ENCODE data around the gene LY86. TPM values are rescaled to one million over a fixed set of nuclear protein-coding genes. Genes with fewer than 3 reads are reported as not detected.

Gene LY86
- polyA plus RNA-seq, 1 of the 3 experiments (the other 2 are of a cell fraction) = not detected

DNA sequence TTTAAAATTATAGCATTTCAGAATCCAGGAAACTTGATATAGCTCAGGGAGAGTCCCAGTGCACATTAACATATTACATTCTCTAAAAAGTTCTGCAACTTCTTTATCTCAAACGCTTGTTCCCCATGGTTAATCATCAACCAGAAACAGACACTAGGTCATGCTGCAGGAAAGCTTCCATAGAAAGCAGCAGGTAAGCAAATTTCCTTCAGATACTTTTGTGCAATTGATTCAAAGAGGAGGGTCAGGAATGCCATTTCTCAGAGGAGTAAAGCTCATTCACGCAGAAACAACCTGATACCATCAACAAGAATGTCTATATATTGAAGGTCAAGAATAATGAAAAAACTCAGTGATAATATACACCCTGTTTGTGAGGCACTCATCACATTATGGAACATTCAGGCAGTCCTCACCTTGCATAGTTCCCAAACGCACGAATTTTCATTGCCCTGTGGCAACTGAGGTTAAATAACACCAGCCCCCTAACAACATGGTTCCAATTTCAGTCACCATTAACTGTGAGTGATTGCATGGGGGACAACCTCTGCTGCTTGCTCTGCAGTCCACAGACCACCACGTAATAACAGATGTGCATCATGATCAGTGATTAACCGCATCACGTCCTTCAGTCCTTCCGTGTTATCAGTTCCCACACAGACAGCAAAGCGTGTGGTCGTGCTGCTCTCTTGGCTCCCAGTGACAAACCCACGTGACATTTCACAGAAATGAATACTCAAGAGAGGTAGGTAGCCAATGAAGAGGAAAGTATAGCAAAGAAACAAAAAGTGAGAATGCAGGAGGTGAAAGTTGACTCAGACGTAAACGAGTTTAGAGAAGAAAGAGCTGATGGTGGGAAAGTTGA lies 95.7 kb downstream of the LY86 start:
- H3K27ac ChIP-seq (ENCODE audit: low read depth in 2 of 2, low read length in 1 of 2) = no peak overlapping the region
- no peaks in the 10 kb centered on the region for H3K36me3 ChIP-seq (replicated peaks in 1 of 2; ENCODE audit: control insufficient read depth in 1 of 2, insufficient read depth in 2 of 2, low read length in 1 of 2)
- 21% methylated on average over 13 of the region's 13 CpGs for WGBS (ENCODE audit: low lambda C conversion rate)
- H3K79me2 ChIP-seq (ENCODE audit: insufficient read depth) = no peaks in the 10 kb centered on the region
- H4K20me1 ChIP-seq (ENCODE audit: insufficient read depth) = no peaks in the 10 kb centered on the region
- H3K4me2 ChIP-seq = no peak overlapping the region
- DNase-seq = no peak
- no peak overlapping the region for H2AFZ ChIP-seq (ENCODE audit: low read depth)
- no peaks in the 10 kb centered on the region; a peak in 2 of 4 replicates for H3K4me1 ChIP-seq (ENCODE audit: control insufficient read depth in 1 of 2, insufficient read depth in 2 of 2, low read depth in 1 of 2, low read length in 1 of 2)
- no peaks in the 10 kb centered on the region for H3K27me3 ChIP-seq (ENCODE audit: insufficient read depth)
- TF ChIP-seq SMC3 (IDR thresholded peaks at IDR 0.05; ENCODE audit: low read depth, low read length) = no peak
- no peak for TF ChIP-seq TCF12 (IDR thresholded peaks at IDR 0.05)
- no peak for TF ChIP-seq MEF2A (IDR thresholded peaks at IDR 0.05; ENCODE audit: borderline replicate concordance, low read depth)
- H3K9me2 ChIP-seq = no peaks in the 10 kb centered on the region
- ChIA-PET POLR2A (no interaction called here), CTCF (no interaction called here)
- no peaks in the 10 kb centered on the region for H3K9me3 ChIP-seq
- H3K9ac ChIP-seq = no peak overlapping the region
- H3K4me3 ChIP-seq (ENCODE audit: low read depth in 2 of 2, low read length in 1 of 2) = no peak overlapping the region
- no peaks in the 10 kb centered on the region for H3F3A ChIP-seq (replicated peaks; ENCODE audit: insufficient read depth)

- Histone ChIP-seq H3F3A (replicated peaks; ENCODE audit: insufficient read depth) (no peaks in the 10 kb centered on the region), H3K9ac (no peak overlapping the region), H3K9me3 (no peaks in the 10 kb centered on the region), H3K9me2 (no peaks in the 10 kb centered on the region), H4K20me1 (ENCODE audit: insufficient read depth) (no peaks in the 10 kb centered on the region), H3K27me3 (ENCODE audit: insufficient read depth) (no peaks in the 10 kb centered on the region), H3K36me3 (replicated peaks in 1 of 2; ENCODE audit: control insufficient read depth in 1 of 2, insufficient read depth in 2 of 2, low read length in 1 of 2) (no peaks in the 10 kb centered on the region), H3K27ac (ENCODE audit: low read depth in 2 of 2, low read length in 1 of 2) (no peak overlapping the region), H3K4me2 (no peak overlapping the region), H3K79me2 (ENCODE audit: insufficient read depth) (no peaks in the 10 kb centered on the region), H2AFZ (ENCODE audit: low read depth) (no peak overlapping the region), H3K4me1 (ENCODE audit: control insufficient read depth in 1 of 2, insufficient read depth in 2 of 2, low read depth in 1 of 2, low read length in 1 of 2) (no peaks in the 10 kb centered on the region; a peak in 2 of 4 replicates), H3K4me3 (ENCODE audit: low read depth in 2 of 2, low read length in 1 of 2) (no peak overlapping the region)
- ChIA-PET CTCF (interaction anchor here (0.6 to 2.2 kb wide), 3 partner anchors 8 to 911 kb away, joined by 3 to 8 read pairs (median 6); no protein-coding TSS in a partner anchor), POLR2A (no interaction called here)
- TF ChIP-seq MXI1 (IDR thresholded peaks at IDR 0.05; ENCODE audit: low read depth, low read length) (no peak), FOXM1 (IDR thresholded peaks at IDR 0.05; ENCODE audit: low read depth) (no peak), ZBTB33 (IDR thresholded peaks at IDR 0.05; ENCODE audit: borderline replicate concordance, low read depth) (no peak), MAX (IDR thresholded peaks at IDR 0.05; ENCODE audit: low read depth) (no peak), POLR2AphosphoS5 (IDR thresholded peaks at IDR 0.05; ENCODE audit: low read depth, low read length) (no peak), SMC3 (IDR thresholded peaks at IDR 0.05; ENCODE audit: low read depth, low read length) (no peak), USF1 (IDR thresholded peaks at IDR 0.05; ENCODE audit: borderline replicate concordance, low read depth) (no peak), RXRA (IDR thresholded peaks at IDR 0.05; ENCODE audit: borderline replicate concordance, low read depth) (no peak), TCF12 (IDR thresholded peaks at IDR 0.05) (no peak), RCOR1 (IDR thresholded peaks at IDR 0.05; ENCODE audit: low read length) (no peak), FOSL2 (IDR thresholded peaks at IDR 0.05; ENCODE audit: borderline replicate concordance, low read depth) (no peak), MEF2A (IDR thresholded peaks at IDR 0.05; ENCODE audit: borderline replicate concordance, low read depth) (no peak)
- TF ChIP-seq, protein P1, sequence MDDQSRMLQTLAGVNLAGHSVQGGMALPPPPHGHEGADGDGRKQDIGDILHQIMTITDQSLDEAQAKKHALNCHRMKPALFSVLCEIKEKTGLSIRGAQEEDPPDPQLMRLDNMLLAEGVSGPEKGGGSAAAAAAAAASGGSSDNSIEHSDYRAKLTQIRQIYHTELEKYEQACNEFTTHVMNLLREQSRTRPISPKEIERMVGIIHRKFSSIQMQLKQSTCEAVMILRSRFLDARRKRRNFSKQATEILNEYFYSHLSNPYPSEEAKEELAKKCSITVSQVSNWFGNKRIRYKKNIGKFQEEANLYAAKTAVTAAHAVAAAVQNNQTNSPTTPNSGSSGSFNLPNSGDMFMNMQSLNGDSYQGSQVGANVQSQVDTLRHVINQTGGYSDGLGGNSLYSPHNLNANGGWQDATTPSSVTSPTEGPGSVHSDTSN (IDR thresholded peaks at IDR 0.05) = no peak
- TF ChIP-seq, protein P2, sequence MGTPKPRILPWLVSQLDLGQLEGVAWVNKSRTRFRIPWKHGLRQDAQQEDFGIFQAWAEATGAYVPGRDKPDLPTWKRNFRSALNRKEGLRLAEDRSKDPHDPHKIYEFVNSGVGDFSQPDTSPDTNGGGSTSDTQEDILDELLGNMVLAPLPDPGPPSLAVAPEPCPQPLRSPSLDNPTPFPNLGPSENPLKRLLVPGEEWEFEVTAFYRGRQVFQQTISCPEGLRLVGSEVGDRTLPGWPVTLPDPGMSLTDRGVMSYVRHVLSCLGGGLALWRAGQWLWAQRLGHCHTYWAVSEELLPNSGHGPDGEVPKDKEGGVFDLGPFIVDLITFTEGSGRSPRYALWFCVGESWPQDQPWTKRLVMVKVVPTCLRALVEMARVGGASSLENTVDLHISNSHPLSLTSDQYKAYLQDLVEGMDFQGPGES (IDR thresholded peaks at IDR 0.05; ENCODE audit: low read depth, low read length) = no peak
- 55% methylated on average over 8 of the region's 12 CpGs for WGBS (ENCODE audit: low lambda C conversion rate)
- DNase-seq = no peak
Measured at GRCh38 chr6:6685249-6686040, 96.9 kb downstream of the LY86 start.
